Stimulated activated CD8-positive, alpha-beta memory T cell treated with anti-CD3 and anti-CD28 coated beads, Interleukin-4, amount 100 ng/mL, for 24 hours (primary cell): ENCODE results near the gene TMEM273.

Experiments
- DNase-seq: peaks from one replicate; pipeline ENCODE4 v3.0.0-alpha.2; 2020; ENCODE audit warnings: low read depth

TMEM273 gene

GRCh38 chr10:49115015-49115795 is 73.0 kb downstream of the TMEM273 start, which contains the start of gene VSTM4:
Gene VSTM4, minus strand, starts transcription at chr10:49115522. Its CDS starts 37 bp downstream, at chr10:49115485.
- DNase-seq: no peak

- no peak for DNase-seq
Observed at GRCh38 chr10:49114718-49115014, 73.5 kb downstream of the TMEM273 start.

- no peak for DNase-seq
Observed at GRCh38 chr10:49113741-49114141, 74.5 kb downstream of the TMEM273 start.

- DNase-seq: no peak
Observed at GRCh38 chr10:49112851-49113250, 75.3 kb downstream of the TMEM273 start.

GRCh38 chr10:49112098-49112497 is 76.1 kb downstream of the TMEM273 start:
- no peak for DNase-seq

- no peak for DNase-seq
Observed at GRCh38 chr10:49111320-49111698, 76.9 kb downstream of the TMEM273 start.

GRCh38 chr10:49110684-49111319 is 77.4 kb downstream of the TMEM273 start:
- DNase-seq: no peak

GRCh38 chr10:49109669-49110340 is 78.4 kb downstream of the TMEM273 start:
- DNase-seq: no peak

GRCh38 chr10:49108656-49109055 is 79.5 kb downstream of the TMEM273 start:
- DNase-seq: no peak

- no peak for DNase-seq
Observed at GRCh38 chr10:49107887-49108267, 80.3 kb downstream of the TMEM273 start.

- no peak for DNase-seq
Observed at GRCh38 chr10:49107111-49107886, 80.9 kb downstream of the TMEM273 start.

GRCh38 chr10:49106451-49106850 is 81.7 kb downstream of the TMEM273 start:
- no peak for DNase-seq

GRCh38 chr10:49105076-49105475 is 83.1 kb downstream of the TMEM273 start:
- DNase-seq: no peak
